ENCODE results near the gene ASB18. TPM values are rescaled to one million over a fixed set of nuclear protein-coding genes. Genes with fewer than 3 reads are reported as not detected.
"Not testable (repeated sequence)": the region's sequence is repeated elsewhere in the genome, so short reads cannot be mapped to it uniquely, and the experiment has no call there.

ASB18 gene
- total and polyA plus RNA-seq, 5 donors: 1.1 to 5.3 (median 2.5) TPM

- Histone ChIP-seq H3K27ac (ENCODE audit: low read length) (no peak overlapping the region), H3K4me3 (ENCODE audit: low read length) (no peak overlapping the region), H3K27me3 (ENCODE audit: control insufficient read depth, insufficient read depth) (no peaks in the 10 kb centered on the region), H3K4me1 (ENCODE audit: control insufficient read depth, insufficient read depth, low read length) (no peaks in the 10 kb centered on the region), H3K9me3 (ENCODE audit: control insufficient read depth, low read length) (no peaks in the 10 kb centered on the region)
- 77% methylated on average over 11 of the region's 11 CpGs for WGBS
- no peak for DNase-seq
- no peak for ATAC-seq
- intact Hi-C loops (cut with DNase I): no loop called here
These were observed 34.8 kb upstream of the ASB18 start for GRCh38 chr2:236298924-236299475.

DNA sequence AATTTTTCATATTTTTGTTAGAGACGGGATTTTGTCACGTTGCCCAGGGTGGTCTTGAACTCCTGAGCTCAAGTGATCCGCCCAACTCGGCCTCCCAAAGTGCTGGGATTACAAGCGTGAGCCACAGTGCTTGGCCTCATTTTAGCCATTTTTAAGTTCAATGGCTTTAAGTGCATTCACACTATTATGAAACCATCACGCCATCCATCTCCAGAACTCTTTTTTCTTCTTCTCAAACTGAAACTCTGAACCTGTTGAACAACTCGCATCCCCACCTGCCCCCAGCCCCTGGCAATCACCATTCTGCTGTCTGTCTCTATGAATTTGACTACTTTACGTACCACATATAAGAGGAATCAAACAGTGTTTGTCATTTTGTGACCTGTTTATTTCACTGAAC, 31.3 kb upstream of the ASB18 start:
- intact Hi-C loops (cut with DNase I): no loop called here
- H3K4me3 ChIP-seq (ENCODE audit: low read length): no peak overlapping the region
- DNase-seq (no peak), ATAC-seq (no peak)
- no peaks in the 10 kb centered on the region for H3K4me1 ChIP-seq (ENCODE audit: control insufficient read depth, insufficient read depth, low read length)
- no peaks in the 10 kb centered on the region for H3K27me3 ChIP-seq (ENCODE audit: control insufficient read depth, insufficient read depth)
- H3K27ac ChIP-seq (ENCODE audit: low read length): no peak overlapping the region
- 87% methylated on average over 8 of the region's 8 CpGs for WGBS
- H3K9me3 ChIP-seq (ENCODE audit: control insufficient read depth, low read length): no peaks in the 10 kb centered on the region

DNA sequence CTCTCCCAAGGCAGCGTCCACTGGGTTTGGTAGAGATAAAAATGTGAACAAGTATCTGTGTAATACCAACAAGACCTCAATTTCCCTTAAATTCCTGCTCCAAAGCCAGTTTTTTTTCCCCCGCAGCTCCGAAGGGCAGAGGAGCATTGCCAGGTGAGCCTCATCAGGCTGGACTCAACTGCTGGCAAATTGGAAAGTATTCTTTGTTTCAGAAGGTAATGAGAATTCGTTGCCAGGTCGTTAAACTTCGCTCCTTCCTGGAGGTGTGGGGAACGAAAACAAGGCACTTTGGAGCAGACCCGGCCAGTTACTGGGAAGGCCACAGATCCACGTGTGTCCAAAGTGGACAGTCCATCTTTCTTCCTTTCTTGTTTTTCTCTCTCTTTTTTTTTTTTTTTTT, 30.4 kb upstream of the ASB18 start:
- H3K27ac ChIP-seq (ENCODE audit: low read length): no peak overlapping the region
- DNase-seq (no peak), ATAC-seq (no peak)
- H3K4me1 ChIP-seq (ENCODE audit: control insufficient read depth, insufficient read depth, low read length): no peaks in the 10 kb centered on the region
- H3K27me3 ChIP-seq (ENCODE audit: control insufficient read depth, insufficient read depth): no peaks in the 10 kb centered on the region
- WGBS: 83% methylated on average over 9 of the region's 9 CpGs
- intact Hi-C loops (cut with DNase I): no loop called here
- H3K4me3 ChIP-seq (ENCODE audit: low read length): no peak overlapping the region
- H3K9me3 ChIP-seq (ENCODE audit: control insufficient read depth, low read length): no peaks in the 10 kb centered on the region

- intact Hi-C loops (cut with DNase I): no loop called here
- no peak for ATAC-seq
- Histone ChIP-seq H3K27me3 (ENCODE audit: control insufficient read depth, insufficient read depth) (no peaks in the 10 kb centered on the region), H3K27ac (ENCODE audit: low read length) (no peak overlapping the region), H3K9me3 (ENCODE audit: control insufficient read depth, low read length) (no peaks in the 10 kb centered on the region), H3K4me1 (ENCODE audit: control insufficient read depth, insufficient read depth, low read length) (no peaks in the 10 kb centered on the region), H3K4me3 (ENCODE audit: low read length) (no peak overlapping the region)
- 86% methylated on average over 6 of the region's 6 CpGs for WGBS
- DNase-seq: no peak
These were observed 29.1 kb upstream of the ASB18 start for GRCh38 chr2:236293241-236293810.

- Histone ChIP-seq H3K4me3 (ENCODE audit: low read length) (no peak overlapping the region), H3K27ac (ENCODE audit: low read length) (no peak overlapping the region), H3K9me3 (ENCODE audit: control insufficient read depth, low read length) (no peaks in the 10 kb centered on the region), H3K27me3 (ENCODE audit: control insufficient read depth, insufficient read depth) (no peaks in the 10 kb centered on the region), H3K4me1 (ENCODE audit: control insufficient read depth, insufficient read depth, low read length) (no peaks in the 10 kb centered on the region)
- ATAC-seq (no peak), DNase-seq (no peak)
- intact Hi-C loops (cut with DNase I): no loop called here
- 82% methylated on average over 3 of the region's 3 CpGs for WGBS
These were observed 27.7 kb upstream of the ASB18 start for GRCh38 chr2:236291911-236292310.

GRCh38 chr2:236291476-236291875, 27.3 kb upstream of the ASB18 start:
- no peak overlapping the region for H3K27ac ChIP-seq (ENCODE audit: low read length)
- intact Hi-C loops (cut with DNase I): no loop called here
- no peak for DNase-seq
- no peak overlapping the region for H3K4me3 ChIP-seq (ENCODE audit: low read length)
- no peaks in the 10 kb centered on the region for H3K27me3 ChIP-seq (ENCODE audit: control insufficient read depth, insufficient read depth)
- ATAC-seq: no peak
- H3K4me1 ChIP-seq (ENCODE audit: control insufficient read depth, insufficient read depth, low read length): no peaks in the 10 kb centered on the region
- H3K9me3 ChIP-seq (ENCODE audit: control insufficient read depth, low read length): no peaks in the 10 kb centered on the region

DNA sequence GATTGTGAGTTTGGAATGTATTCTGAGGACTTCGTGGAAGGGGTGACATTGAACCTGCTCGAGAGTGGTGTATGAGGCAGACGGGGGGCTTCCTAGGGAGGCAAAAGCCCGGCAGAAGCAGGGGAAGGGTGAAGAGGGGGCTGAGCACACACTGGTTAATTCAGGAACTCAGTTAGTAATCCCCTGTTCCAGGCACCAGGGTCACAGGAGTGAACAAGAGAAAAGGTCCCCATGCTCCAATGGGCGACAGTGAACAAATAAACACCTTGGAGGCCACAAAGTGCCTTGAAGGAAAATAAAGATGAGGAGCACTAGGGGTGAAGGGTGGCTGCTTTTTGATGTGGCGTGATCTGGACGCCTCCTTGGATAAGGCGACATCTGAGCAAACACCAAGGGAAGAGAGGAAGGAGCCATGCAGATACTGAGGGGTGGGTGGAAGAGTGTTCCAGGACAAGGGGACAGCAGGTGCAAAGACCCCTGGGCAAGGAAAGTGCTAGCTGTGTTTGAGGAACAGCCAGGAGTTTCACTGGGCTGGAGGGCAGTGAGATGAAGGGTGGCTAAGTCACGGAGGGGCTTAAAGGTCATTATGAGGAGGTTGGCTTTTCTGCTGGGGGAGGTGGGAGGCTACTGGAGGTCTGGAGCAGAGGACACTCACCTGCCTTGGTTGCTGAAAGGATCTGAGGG, 26.7 kb upstream of the ASB18 start:
- no peak overlapping the region for H3K27ac ChIP-seq (ENCODE audit: low read length)
- WGBS: 74% methylated on average over 9 of the region's 9 CpGs
- ATAC-seq (no peak), DNase-seq (no peak)
- intact Hi-C loops (cut with DNase I): no loop called here
- H3K27me3 ChIP-seq (ENCODE audit: control insufficient read depth, insufficient read depth): no peaks in the 10 kb centered on the region
- H3K9me3 ChIP-seq (ENCODE audit: control insufficient read depth, low read length): no peaks in the 10 kb centered on the region
- no peak overlapping the region for H3K4me3 ChIP-seq (ENCODE audit: low read length)
- no peaks in the 10 kb centered on the region for H3K4me1 ChIP-seq (ENCODE audit: control insufficient read depth, insufficient read depth, low read length)

DNA sequence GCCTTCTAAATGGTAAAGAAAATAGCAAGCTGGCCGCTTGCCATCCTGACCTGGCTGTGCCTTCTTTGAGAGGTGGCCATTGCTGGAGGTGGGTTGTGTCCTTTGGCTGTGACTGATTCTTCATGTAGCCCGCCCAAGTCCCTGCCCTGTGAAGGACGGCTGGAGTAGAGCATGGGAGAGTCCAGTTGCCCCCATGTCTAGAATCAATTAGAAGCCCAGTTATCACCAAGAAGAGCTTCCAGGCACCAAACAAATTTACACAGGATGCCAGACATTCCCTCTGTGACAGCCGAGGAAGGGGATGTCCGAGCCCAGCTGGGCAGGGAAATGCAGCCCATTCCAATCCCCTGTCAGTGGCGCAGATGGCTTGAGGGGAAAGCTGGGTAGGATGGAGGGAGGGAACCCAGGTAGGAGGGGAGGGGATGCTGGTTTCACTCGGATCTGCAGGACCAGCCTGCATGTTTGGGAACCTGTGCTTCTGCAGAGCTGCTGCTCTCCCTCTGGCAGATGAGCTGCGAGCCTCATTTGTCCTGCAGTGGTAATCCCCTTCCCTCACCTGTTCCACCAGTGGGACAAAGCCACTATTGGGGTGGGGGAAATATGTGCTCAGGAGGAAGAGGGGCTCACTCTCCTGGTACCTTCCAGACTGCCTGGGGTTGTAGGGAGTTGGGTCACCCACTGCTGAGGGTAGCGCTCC, 25.7 kb upstream of the ASB18 start:
- intact Hi-C loops (cut with DNase I): no loop called here
- ATAC-seq (no peak), DNase-seq (no peak)
- Histone ChIP-seq H3K9me3 (ENCODE audit: control insufficient read depth, low read length) (no peaks in the 10 kb centered on the region), H3K4me1 (ENCODE audit: control insufficient read depth, insufficient read depth, low read length) (no peaks in the 10 kb centered on the region), H3K4me3 (ENCODE audit: low read length) (no peak overlapping the region), H3K27ac (ENCODE audit: low read length) (no peak overlapping the region), H3K27me3 (ENCODE audit: control insufficient read depth, insufficient read depth) (no peaks in the 10 kb centered on the region)
- WGBS: 58% methylated on average over 9 of the region's 9 CpGs

GRCh38 chr2:236288373-236288772, 24.2 kb upstream of the ASB18 start:
- H3K4me3 ChIP-seq (ENCODE audit: low read length); H3K4me1 ChIP-seq (ENCODE audit: control insufficient read depth, insufficient read depth, low read length); H3K9me3 ChIP-seq (ENCODE audit: control insufficient read depth, low read length); intact Hi-C loops (cut with DNase I); H3K27ac ChIP-seq (ENCODE audit: low read length); ATAC-seq; H3K27me3 ChIP-seq (ENCODE audit: control insufficient read depth, insufficient read depth); DNase-seq: not testable (repeated sequence)
- WGBS: 26% methylated on average over 1 of the region's 1 CpG

- ATAC-seq: no peak
These were observed 23.4 kb upstream of the ASB18 start for GRCh38 chr2:236287656-236288055.

GRCh38 chr2:236286873-236287545, 22.8 kb upstream of the ASB18 start:
- Histone ChIP-seq H3K4me1 (ENCODE audit: control insufficient read depth, insufficient read depth, low read length) (no peaks in the 10 kb centered on the region), H3K4me3 (ENCODE audit: low read length) (no peak overlapping the region), H3K9me3 (ENCODE audit: control insufficient read depth, low read length) (no peaks in the 10 kb centered on the region), H3K27ac (ENCODE audit: low read length) (no peak overlapping the region), H3K27me3 (ENCODE audit: control insufficient read depth, insufficient read depth) (no peaks in the 10 kb centered on the region)
- intact Hi-C loops (cut with DNase I): no loop called here
- DNase-seq (no peak), ATAC-seq (no peak)
- WGBS: 83% methylated on average over 7 of the region's 7 CpGs

More at GRCh38 chr2:236287656-236288055, 23.4 kb upstream of the ASB18 start:
- WGBS: 85% methylated on average over 6 of the region's 6 CpGs
- intact Hi-C loops (cut with DNase I): no loop called here
- Histone ChIP-seq H3K4me1 (ENCODE audit: control insufficient read depth, insufficient read depth, low read length) (no peaks in the 10 kb centered on the region), H3K27me3 (ENCODE audit: control insufficient read depth, insufficient read depth) (no peaks in the 10 kb centered on the region), H3K27ac (ENCODE audit: low read length) (no peak overlapping the region), H3K9me3 (ENCODE audit: control insufficient read depth, low read length) (no peaks in the 10 kb centered on the region), H3K4me3 (ENCODE audit: low read length) (no peak overlapping the region)
- no peak for DNase-seq

All from right cardiac atrium (tissue), 5 donors.